HG03520 (cell line): ENCODE data around the gene SGCE.
"Not testable (repeated sequence)": the region's sequence is repeated elsewhere in the genome, so short reads cannot be mapped to it uniquely, and the experiment has no call there.

Experiments
- ATAC-seq: cut with Tn5 transposase; IDR thresholded peaks from one replicate; pipeline ENCODE4 v1.9.1; 2021; ENCODE audit warnings: mild to moderate bottlenecking, moderate library complexity; ENCODE audit not compliant: unreplicated experiment

Gene SGCE

GRCh38 chr7:94655848-94656657 is at the start of gene SGCE:
Gene SGCE (minus strand): TSS chr7:94656133. CDS start chr7:94656098, 35 bp downstream.
- no peak for ATAC-seq

- ATAC-seq = not testable (repeated sequence)
Measured at GRCh38 chr7:94705155-94706021, 49.5 kb upstream of the SGCE start.

GRCh38 chr7:94701555-94701973 is 45.6 kb upstream of the SGCE start:
- ATAC-seq = no peak

- ATAC-seq = no peak
Measured at GRCh38 chr7:94700926-94701554, 45.1 kb upstream of the SGCE start.

GRCh38 chr7:94698275-94698674 is 42.3 kb upstream of the SGCE start:
- no peak for ATAC-seq

GRCh38 chr7:94697035-94697974 is 41.4 kb upstream of the SGCE start:
- ATAC-seq = no peak

- ATAC-seq = no peak
Measured at GRCh38 chr7:94687810-94688209, 31.9 kb upstream of the SGCE start.

- ATAC-seq = no peak
Measured at GRCh38 chr7:94687076-94687475, 31.1 kb upstream of the SGCE start.

- no peak for ATAC-seq
Measured at GRCh38 chr7:94683066-94683465, 27.1 kb upstream of the SGCE start.

GRCh38 chr7:94679358-94679757 is 23.4 kb upstream of the SGCE start:
- no peak for ATAC-seq

- no peak for ATAC-seq
Measured at GRCh38 chr7:94676431-94676830, 20.5 kb upstream of the SGCE start.

- ATAC-seq = no peak
Measured at GRCh38 chr7:94675356-94675755, 19.4 kb upstream of the SGCE start.

GRCh38 chr7:94671444-94672235 is 15.7 kb upstream of the SGCE start:
- no peak for ATAC-seq

- no peak for ATAC-seq
Measured at GRCh38 chr7:94669773-94670495, 14.0 kb upstream of the SGCE start.

GRCh38 chr7:94666879-94667587 is 11.1 kb upstream of the SGCE start:
- ATAC-seq = no peak

GRCh38 chr7:94665426-94665825 is 9.5 kb upstream of the SGCE start:
- ATAC-seq = no peak

- no peak for ATAC-seq
Measured at GRCh38 chr7:94664023-94664422, 8.1 kb upstream of the SGCE start.

GRCh38 chr7:94662548-94662947 is 6.6 kb upstream of the SGCE start:
- no peak for ATAC-seq
